GM21529 (cell line): ENCODE measurements around the gene ERICH4.
"Not testable (repeated sequence)": the region's sequence is repeated elsewhere in the genome, so short reads cannot be mapped to it uniquely, and the experiment has no call there.

ENCODE experiments used
- ATAC-seq: cut with Tn5 transposase; IDR thresholded peaks from one replicate; pipeline ENCODE4 v1.9.1; 2021; ENCODE audit not compliant: unreplicated experiment

ERICH4 gene, protein sequence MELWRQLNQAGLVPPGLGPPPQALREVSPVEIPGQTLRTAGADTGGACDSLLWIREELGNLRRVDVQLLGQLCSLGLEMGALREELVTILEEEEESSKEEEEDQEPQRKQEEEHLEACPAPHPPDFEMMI

DNA sequence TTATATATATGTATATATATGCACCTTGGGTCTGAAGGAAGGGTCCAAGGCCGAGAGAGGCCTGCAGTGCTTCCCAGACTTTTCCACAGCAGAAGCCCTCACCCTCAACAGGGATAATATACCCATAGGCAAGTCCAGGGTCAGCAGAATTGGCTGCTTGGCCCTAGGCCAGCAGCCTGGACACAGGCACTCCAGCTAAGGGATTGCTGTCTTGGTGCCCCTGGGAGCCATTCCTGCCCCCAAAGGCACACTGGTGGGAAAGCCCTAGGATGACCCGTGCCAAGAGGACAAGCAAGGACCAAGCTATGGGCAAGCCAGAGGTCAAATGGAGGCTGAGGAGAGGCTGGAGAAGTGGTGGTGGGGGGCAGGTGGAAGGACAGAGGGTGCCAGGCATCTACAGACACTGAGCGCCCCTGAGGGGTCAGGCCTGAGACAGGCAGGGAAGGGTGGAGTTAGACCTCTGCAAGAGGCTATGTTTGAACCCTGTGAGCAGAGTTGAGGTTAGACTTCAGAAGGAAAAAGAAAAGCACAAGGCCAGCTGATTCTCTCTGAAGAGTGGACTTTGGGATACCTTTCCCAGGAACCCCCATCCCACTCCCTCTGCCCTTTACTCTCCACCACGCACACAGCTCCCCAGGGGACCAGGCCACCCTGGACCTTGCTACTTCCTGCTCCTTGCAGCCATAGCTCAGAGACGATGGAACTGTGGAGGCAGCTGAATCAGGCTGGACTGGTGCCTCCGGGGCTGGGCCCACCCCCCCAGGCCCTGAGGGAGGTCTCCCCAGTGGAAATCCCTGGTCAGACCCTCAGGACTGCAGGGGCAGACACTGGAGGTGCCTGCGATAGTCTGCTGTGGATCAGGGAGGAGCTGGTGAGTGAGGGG, at the start of gene ERICH4:
Gene ERICH4, plus strand, starts transcription at position 684 of the 883 bp plus-strand sequence. Its CDS starts 14 bp downstream, at position 698.
- no peak for ATAC-seq

DNA sequence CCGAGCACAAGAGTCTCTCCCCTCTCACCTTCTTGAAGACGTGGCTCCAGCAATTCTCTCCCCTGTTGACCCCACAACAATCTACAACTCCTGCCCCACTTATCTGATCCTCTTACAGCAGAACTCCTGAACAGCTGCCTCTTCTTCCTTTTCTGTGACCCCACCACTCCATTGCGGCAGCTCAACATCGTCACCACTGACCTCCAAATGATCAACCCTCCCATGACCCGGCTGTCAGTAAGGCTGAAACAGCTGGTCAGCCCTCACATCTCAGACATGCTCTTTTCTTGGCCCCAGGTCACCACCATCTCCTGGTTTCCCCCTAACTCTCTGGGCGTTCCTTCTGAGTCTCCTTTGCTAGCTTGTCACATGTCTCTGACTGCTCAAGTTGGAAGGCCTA, 47.6 kb upstream of the ERICH4 start:
- ATAC-seq: no peak

DNA sequence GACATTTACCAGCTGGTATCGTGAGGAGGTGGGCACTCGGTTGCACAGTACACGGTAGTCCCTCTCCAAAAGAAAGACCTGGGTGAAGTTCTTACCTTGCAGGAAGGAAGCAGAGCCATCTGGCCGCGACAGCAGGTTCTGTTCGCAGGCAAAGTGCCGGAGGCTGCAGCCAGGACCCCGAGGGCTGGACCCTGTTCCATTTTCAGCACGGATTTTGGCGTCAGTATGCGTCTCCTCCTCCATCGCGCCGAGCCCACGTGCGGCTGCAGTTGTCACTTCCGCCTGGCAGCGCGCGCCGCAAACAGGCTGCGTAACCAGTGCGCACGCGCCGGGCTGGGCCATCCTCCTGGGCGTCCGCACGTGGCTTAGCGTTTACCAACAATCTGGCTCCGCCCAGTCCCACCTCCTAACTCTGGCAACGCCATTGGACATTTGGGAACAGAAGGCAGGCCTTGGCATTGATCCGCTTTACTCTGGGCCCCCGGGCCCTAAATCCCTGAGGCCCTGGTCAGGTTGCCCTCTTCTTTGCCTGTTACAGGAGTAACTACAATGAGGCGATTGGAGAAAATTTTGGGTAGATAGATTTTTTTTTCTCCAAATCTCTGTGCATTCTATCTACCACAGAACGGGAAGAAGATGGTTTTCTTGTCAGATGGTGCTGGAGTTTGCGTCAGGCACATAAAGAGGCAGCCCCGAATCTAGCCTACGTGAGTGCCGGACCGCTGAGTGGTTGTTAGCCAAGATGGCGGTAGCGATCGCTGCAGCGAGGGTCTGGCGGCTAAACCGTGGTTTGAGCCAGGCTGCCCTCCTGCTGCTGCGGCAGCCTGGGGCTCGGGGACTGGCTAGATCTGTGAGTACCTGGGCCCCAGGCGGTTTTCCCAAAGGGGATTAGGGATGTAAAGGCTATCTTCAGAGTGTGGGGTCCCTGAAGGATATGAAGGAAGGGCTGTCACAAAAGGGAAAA, 45.6 kb upstream of the ERICH4 start, which contains the start of the genes BCKDHA and EXOSC5:
Gene BCKDHA, plus strand, starts transcription at position 733 of the 964 bp plus-strand sequence. Its CDS starts 10 bp downstream, at position 743.
Gene EXOSC5, minus strand, starts transcription at position 274 of the 964 bp plus-strand sequence. Its CDS starts 31 bp downstream, at position 243.
- ATAC-seq: peak; percentile 88

DNA sequence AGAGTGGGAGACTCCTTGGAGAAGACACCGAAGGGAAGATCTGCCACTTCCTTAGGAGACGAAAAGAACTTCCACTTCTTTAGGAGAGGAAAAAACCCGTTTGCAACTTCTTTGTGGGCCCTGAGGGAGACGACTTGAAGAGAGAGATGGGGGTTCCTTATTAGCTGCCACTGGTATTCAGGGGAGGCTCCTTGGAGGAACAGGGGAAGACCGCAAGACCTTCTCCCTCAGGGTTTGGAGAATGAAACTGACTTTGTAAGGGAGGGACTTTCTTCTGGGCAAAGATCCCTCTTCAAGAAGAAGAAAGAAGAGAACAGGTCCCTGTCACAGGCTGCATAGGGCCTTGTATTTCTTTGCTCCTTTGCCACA, 44.9 kb upstream of the ERICH4 start:
- no peak for ATAC-seq

DNA sequence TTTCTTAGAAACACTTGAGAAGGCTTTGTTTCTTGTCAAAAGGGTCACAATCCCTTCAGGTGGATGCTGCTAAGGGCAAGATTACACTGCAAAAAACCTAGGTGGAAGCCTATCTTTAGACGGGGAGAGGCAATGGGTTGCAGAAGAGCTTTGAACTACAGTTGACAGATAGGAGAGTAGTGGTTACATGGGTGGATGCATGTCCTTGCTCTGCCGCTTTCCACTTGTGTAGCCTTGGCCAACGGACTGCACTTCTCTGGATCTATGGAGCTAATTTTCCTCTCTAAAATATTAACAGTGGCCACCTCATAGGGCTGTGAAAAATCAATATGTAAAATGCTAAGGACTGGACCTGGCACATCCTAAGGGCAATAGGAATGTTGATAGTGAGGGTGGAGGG, 44.4 kb upstream of the ERICH4 start:
- ATAC-seq: no peak

DNA sequence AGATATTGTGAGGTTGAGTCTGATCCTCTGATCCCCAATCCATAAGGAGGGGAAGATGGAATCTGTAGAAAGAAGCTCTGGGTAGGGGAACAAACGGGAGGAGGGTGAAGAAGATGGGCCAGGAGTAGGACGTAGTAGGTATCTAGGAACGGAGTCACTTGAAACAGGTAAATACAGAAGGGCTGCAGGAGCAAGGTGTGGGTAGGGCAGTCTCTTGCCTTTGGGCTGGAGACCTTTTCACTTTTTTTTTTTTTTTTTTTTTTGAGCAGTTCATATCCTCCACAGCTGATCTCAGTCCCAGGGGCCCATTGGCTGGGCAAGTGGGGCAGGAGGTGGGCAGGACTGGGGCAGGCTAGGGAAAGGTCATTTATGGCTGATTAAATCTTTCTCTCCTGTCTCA, 43.9 kb upstream of the ERICH4 start:
- ATAC-seq: no peak

DNA sequence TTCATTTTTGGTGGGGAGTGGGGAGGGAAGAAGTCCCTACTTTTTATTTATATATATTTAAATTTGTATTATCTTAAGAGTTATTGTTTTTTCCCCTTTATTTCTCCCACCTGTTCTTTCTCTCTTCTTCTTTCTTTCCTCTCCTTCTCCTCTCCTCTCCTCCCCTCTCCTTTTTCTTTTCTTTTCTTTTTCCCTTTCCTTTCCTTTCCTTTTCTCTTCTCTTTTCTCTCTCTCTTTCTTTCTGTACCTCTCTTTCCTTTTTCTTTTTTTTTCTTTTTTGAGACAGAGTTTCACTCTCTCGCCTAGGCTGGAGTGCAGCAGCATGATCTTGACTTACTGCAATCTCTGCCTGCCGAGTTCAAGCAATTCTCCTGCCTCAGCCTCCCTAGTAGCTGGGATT, 43.4 kb upstream of the ERICH4 start:
- ATAC-seq: no peak

DNA sequence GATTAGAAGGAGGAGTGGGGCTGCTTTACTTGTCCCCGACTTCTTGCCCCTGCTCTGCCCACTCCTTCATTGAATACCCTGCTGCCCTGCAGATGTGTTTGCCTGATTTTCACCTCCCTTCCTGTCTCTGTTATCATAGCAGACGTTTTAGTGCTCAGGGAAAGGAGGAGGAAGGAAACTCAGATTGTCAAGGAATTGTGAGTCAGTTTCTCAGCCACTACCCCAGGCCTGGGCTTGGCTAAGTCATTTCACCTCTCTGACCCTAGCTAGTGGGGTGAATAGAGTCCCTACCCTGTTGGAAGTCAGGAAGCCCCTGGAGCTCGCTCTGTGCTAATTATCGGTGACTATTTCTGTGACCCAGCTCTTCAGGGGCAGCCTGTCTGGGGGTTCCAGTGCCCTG, 41.5 kb upstream of the ERICH4 start:
- no peak for ATAC-seq

DNA sequence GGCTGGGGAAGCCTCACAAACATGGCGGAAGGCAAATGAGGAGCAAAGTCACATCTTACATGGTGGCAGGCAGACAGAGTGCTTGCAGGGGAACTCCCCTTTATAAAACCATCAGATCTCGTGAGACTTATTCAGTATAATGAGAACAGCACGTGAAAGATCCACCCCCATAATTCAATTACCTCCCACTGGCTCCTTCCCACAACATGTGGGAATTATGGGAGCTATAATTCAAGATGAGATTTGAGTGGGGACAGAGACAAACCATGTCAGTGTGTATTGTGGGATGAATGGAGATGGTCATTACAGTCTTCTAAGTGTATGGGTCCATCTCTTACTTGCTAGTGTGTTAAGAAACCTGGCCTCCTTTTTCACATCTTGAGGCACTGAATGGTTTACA, 40.9 kb upstream of the ERICH4 start:
- no peak for ATAC-seq

DNA sequence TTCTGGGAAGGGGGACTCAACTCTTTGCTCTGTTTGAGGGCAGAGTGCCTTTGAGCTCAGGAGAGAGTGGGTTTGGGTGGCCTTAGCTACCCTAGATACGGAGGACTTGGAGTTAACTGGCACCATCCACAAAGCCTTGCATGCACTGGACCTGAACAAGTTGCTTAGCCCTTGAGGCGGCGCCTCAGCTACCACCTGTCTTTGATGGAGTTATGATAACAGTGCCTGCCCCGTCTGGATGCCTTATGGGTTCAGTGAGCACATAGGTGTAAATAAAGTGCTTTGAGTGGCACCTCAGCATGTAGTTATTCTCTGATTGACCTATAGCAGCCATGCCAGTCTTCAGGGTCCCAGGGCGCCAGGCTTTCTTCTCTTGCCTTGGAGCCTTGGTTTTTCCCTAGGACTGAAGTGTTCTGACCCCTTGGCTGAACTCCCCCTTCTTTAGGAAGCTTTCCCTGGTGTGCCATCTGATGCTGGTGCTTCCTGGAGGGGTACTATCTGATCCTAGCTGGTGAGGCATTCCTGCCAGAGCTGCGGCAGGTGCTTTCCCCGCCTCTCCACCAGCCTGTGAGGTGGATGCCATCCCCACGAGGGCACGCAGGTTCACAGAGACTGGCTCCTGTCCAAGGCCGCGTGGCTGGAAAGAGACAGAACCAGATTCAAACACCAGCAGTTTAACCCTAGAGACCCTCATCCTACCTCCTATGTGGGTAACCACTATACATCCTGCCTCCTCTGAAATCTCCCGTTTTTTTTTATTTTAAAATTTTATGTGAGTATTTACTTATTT, 39.6 kb upstream of the ERICH4 start:
- no peak for ATAC-seq

DNA sequence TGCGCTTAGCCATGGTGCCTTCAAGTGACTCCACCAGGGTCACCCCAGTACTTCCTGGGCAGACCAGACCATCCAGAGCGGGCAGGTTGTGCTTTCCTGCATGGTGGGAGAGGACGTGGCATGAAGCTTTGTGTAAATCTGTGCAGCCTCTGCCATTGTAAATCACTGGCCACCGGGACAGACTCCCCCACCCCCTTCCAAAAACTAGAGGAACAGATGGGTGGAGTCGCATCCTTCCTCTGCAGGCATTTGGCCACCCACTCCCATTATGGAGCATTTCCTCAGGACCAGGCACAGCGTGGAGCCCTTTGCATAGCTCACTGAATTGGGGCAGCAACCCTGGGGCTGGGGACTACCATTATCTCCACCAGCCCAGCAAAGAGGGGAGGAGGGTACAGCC, 37.2 kb upstream of the ERICH4 start:
- no peak for ATAC-seq

DNA sequence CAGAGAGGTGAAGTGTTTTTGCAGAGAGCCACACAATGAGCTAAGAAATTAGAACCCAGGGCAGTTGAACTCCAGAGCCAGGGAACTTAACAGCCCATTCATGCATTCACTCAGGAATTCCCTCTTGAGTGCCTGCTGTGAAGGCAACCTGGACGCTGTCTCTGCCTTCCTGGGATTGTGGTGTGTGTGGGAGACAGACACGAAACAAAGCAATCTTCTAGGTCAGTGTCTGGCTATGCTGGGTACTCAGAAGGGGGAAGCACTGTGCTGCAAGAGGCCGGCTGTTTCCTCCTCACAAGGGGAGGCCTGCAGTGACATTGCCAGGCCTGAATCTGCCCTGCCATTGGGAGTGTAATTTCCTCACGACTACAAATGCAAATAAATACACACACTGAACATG, 35.7 kb upstream of the ERICH4 start:
- ATAC-seq: no peak

DNA sequence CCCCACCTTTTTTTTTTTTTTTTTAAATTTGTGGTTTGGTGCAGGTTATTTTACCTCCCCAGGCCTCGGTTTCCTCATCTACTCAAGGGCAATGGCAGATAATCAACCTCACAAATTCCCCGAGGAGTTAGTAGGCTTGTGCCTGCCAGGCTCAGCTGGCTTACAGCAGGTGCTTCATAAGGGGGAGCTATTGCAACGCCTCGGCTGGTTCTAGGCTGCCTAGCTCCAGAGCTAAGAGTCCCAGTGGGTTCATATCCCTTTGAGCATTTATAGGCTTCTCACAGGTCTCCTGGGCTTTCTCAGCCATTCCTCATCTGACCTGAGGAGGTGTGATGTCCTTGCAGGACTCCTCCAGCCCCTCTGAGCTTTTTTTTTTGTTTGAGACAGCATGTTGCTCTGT, 34.7 kb upstream of the ERICH4 start:
- ATAC-seq: no peak

DNA sequence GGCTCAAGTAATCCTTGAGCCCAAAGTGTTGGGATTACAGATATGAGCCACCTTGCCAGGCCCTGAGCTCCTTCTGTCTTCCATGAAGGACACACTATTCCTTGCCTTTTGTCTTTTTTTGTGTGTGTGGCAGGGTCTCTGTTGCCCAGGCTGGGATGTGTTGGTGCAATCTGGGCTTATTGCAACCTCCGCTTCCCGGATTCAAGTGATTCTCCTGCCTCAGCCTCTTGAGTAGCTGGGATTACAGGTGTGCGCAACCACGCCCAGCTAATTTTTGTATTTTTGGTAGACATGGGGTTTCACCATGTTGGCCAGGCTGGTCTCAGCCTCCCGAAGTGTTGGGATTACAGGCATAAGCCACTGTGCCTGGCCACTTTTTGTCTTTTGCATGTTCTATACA, 34.1 kb upstream of the ERICH4 start:
- not testable (repeated sequence) for ATAC-seq

DNA sequence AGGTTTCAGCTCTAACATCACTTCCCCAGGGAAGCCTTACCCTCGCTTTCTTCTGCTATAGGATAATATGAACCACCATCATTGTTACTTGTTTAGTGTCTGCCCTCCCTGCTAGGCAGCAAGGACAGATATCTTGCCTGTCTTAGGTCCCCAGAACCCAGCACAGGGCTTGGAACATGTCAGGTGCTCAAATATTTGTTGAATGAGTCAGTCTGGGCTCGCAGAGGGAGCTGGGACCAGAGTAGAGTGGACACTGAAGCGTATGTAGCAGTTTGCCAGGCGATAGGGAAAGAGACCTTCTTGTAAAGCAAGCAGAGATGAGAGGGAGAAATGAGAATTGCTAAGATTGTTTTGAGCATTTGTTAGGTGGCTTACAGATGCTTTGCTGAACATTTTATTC, 33.7 kb upstream of the ERICH4 start:
- no peak for ATAC-seq

DNA sequence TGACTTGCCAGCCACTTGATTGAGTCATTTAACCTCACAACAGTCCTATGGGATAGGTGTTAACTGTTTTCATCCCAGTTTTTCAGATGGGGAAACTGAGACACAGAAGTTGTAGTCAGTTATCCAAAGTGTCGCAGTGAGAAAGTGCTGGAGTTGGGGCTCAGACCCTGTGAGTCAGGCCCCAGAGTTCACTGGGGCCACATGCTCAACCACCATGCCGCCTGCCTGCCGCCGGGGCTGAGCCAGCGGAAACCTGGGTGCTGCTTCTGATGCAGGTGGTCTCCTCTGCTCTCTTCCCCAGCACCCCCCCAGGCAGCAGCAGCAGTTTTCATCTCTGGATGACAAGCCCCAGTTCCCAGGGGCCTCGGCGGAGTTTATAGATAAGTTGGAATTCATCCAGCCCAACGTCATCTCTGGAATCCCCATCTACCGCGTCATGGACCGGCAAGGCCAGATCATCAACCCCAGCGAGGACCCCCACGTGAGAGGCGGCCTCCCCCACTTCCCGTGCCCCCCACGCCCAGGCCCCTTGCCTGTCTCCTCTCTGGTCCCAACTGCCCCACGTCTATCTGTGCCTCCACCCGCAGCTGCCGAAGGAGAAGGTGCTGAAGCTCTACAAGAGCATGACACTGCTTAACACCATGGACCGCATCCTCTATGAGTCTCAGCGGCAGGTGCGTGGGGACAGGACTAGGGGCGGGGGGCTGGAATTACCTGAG, 32.5 kb upstream of the ERICH4 start:
- no peak for ATAC-seq

DNA sequence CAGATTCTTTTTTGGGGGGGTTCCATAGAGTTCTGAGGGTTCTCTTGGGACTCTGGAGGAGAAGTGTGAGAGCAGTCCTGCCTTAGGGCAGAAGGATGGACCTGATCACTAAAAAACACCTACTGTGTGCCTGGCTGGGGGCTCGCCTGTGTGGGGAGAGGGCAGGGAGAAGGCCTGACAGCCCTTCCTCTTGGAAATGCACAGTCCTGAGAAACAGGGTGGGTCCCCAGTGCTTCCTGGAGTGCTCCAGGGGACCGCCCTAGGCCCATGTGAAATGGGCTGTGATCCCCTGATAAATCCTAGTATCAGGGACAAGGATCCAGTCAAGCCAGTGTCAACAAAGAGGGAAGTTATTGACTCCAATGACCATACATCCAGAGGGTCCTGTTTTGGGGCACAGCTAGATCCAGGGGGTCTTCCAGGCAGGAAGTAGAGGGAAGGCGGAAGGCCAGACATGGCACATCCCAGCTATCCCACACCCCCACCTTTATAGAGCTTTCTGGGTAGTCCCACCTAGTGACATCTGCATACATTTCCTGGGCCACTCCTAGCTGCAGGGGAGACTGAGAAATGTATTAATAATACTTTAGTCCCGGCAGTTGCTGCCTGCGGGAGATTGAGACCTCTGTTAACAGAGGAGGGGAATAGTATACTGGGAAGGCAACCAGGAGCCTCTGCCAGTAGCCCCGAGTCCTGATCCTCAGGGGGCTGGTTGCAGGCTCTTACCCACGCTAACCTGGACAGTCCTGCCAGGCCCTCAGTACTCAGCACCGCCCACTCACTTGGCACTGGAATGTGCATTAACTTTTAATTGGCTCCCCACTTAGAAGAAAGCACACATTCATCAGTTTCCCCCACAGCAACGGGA, 31.6 kb upstream of the ERICH4 start:
- no peak for ATAC-seq

DNA sequence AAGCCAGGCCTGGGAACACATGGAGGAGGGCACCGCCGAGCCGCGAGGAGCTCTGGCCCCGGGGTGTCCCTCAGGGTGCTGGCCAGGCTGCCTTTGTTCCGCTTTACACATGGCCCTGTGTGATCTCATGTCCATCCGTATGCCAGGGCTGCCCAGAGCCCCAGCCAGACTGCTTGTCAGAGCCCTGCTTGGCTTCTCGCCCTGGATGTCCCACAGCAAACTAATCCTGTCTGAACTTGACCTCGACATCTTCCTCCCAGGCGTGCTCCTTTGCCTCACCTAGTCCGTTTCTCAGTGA, 31.0 kb upstream of the ERICH4 start:
- no peak for ATAC-seq

DNA sequence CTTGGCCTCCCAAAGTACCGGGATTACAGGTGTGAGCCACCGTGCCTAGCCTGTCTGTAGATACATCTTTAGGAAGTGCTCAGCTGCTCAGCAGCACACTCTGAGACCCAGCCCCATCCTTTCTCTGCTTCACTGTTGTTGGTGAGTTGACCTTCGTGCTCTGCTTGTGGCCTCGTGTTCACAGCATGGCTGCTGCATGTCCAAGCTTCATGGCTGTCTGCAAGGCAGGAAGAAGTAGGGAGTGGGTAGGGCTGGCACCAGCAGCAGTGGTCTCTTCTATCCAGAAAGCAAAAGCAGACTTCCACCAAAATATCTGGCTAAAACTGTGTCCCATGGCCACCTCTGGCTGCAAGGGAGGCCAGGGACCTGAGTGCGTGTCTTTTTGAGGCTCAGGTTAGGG, 30.0 kb upstream of the ERICH4 start:
- ATAC-seq: no peak
